DND-41 (cell line): Measurements from ENCODE around the gene NCSTN.

Experiments used
- EZH2 ChIP-seq: IDR thresholded peaks from 3 replicates; pipeline ENCODE4 v1.6.1; 2012; ENCODE audit warnings: borderline replicate concordance, low read depth, mild to moderate bottlenecking, moderate library complexity, low read length, inconsistent platforms; ENCODE audit not compliant: severe bottlenecking
- TF ChIP-seq, protein P1 (sequence below): IDR thresholded peaks from 2 replicates; pipeline ENCODE4 v1.5.1; 2012; ENCODE audit warnings: borderline replicate concordance, low read length, moderate library complexity, mild to moderate bottlenecking; ENCODE audit not compliant: poor library complexity, severe bottlenecking; ENCODE audit errors: extremely low read depth

DNA sequence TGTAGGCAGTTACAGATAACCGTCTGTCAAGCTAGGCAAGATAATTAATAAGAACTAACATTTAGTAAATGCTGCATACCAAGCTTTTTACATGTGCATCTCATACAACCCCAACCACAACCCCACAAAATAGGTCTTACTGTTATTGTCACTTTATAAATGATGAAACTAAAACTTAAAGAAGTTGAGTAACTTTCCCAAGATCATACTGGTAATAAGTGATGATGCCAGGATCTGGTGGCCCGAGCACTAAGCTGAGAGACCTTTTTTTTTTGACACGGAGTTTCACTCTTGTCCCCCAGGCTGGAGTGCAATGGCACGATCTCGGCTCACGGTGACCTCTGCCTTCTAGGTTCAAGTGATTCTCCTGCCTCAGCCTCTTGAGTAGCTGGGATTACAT is 1.8 kb downstream of the NCSTN start:
- TF ChIP-seq, protein P1, sequence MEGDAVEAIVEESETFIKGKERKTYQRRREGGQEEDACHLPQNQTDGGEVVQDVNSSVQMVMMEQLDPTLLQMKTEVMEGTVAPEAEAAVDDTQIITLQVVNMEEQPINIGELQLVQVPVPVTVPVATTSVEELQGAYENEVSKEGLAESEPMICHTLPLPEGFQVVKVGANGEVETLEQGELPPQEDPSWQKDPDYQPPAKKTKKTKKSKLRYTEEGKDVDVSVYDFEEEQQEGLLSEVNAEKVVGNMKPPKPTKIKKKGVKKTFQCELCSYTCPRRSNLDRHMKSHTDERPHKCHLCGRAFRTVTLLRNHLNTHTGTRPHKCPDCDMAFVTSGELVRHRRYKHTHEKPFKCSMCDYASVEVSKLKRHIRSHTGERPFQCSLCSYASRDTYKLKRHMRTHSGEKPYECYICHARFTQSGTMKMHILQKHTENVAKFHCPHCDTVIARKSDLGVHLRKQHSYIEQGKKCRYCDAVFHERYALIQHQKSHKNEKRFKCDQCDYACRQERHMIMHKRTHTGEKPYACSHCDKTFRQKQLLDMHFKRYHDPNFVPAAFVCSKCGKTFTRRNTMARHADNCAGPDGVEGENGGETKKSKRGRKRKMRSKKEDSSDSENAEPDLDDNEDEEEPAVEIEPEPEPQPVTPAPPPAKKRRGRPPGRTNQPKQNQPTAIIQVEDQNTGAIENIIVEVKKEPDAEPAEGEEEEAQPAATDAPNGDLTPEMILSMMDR: no peak
- no peak for TF ChIP-seq EZH2
